ENCODE measurements around the gene ZNF511. TPM values are rescaled to one million over a fixed set of nuclear protein-coding genes. Genes with fewer than 3 reads are reported as not detected.

Gene ZNF511
- total RNA-seq, 1 donor from 2014 or later = 23.7 TPM

GRCh38 chr10:133353202-133353959 is 44.7 kb downstream of the ZNF511 start:
- no peak for DNase-seq (ENCODE audit: low read depth in 2 of 2)

DNA sequence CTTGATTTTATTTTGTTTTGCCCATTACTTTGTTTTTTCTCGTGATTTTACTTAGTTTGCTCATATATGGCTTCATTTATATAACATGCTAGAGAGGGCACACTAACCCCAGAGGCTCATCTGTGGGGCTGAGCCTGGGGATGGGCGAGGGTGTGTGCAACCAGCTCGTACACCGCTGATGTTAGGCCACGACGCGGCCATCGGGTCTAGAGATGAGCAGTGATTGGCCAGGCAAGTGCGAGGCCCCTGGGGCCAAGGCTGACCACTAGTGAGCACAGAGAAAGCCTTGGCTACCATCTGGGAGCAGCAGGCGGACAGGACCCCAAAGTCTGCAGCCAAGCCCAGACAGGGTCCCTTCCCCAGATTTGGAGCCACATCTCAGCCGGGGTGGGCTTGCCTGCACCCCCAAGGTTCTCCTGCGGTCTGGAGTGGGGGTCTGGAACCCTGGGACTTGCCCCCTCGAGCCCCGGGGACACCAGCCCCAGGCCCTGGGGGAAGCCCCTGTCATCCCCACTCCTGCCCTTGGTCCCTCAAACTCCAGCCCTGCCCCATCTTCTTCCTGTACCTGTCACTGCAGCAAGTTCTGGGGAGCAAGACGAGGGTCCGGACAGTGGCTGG is 45.4 kb downstream of the ZNF511 start:
- no peak for DNase-seq (ENCODE audit: low read depth in 2 of 2)

- DNase-seq (ENCODE audit: low read depth in 2 of 2) = no peak
These were observed 46.0 kb downstream of the ZNF511 start for GRCh38 chr10:133354672-133355240.

GRCh38 chr10:133355266-133355665 is 46.6 kb downstream of the ZNF511 start:
- no peak for DNase-seq (ENCODE audit: low read depth in 2 of 2)

DNA sequence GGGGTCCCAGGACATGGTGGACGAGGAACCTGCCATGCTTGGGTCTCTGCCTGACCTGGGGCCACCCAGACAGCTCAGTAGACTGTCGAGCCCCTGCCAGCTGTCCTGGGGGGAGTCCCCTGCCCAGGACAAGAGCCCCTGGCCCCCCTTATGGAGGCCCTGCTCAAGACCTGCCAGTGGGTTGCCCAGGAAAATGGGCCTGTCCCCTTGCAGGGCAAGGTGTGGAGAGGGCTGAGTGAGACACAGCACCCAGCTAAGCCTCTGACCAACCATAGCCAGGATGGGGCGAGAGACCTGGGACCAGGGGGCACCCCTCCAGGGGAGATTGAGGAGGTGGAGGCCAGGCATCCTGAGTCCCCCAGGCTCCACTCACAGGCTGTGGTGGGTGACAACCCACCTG is 47.3 kb downstream of the ZNF511 start:
- no peak for DNase-seq (ENCODE audit: low read depth in 2 of 2)

GRCh38 chr10:133356549-133357284 is 48.0 kb downstream of the ZNF511 start:
- no peak for DNase-seq (ENCODE audit: low read depth in 2 of 2)

DNA sequence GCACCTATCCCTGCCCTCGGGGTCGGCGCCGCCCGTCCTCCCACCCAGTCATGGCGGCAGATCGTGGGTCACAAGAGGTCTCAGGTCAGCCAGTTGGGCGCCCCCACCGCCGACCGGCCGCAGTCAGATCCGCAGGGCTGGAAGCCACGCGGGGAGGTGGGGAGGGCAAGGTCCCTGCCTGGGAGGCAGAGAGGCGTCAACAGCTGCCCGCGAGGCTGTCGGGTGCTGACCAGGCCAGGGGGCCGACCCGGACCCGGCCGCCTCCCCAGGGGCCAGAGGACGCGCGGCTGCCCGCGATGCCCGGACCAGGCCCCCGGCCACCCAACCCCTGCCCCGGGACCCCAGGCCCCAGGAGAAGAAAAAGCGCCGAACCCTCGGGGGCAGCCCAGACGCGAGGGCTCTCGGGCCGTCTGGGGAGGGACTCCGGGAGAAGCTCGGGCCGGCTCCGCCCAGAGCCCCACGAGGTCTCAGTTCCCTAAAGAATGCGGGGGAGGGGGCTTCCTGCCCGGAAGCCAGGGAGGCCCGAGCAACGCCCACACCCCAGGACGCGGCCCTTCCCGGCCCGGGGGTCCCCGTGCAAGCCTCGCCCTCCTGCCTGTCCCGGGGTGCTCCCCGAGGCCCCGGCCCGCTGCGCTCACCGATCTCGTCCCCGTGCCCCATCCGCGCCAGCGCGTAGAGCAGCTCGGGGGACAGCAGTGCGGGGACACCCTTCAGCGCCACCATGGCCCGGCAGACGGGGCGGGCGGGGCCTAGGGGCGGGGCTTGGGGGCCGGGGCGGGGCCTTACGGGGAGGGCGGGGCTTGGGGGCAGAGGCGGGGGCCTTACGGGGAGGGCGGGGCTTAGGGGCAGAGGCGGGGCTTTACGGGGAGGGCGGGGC is 48.8 kb downstream of the ZNF511 start, which contains the start of gene FUOM:
TSS of gene FUOM (minus strand) at position 735 of the 877 bp plus-strand sequence. CDS start at position 723, 12 bp downstream.
- peak in 1 of 2 donors; percentile 60 for DNase-seq (ENCODE audit: low read depth in 2 of 2)

GRCh38 chr10:133358162-133358924 is 49.6 kb downstream of the ZNF511 start:
- no peak for DNase-seq (ENCODE audit: low read depth in 2 of 2)

DNA sequence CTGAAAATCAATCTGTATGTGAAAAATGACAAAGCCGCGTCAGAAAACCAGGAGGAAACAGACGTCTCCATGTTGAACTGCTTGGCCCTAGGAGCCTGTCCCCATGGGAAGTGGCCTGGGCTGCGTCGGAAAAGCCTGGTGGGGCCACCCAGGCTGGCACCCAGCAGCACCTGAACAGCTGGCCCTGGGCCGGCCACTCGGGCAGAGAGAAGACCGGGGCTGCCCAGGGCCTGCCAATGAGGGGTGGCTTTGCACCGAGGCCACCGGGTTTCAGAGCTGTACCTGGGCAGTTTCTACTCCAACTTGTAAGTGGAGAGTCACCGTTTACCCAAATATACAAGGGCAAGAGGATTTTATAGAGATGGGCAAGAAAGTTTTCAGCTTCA is 50.2 kb downstream of the ZNF511 start:
- DNase-seq (ENCODE audit: low read depth in 2 of 2) = no peak

GRCh38 chr10:133359554-133359971 is 50.8 kb downstream of the ZNF511 start:
- no peak for DNase-seq (ENCODE audit: low read depth in 2 of 2)

GRCh38 chr10:133359972-133360610 is 51.4 kb downstream of the ZNF511 start:
- no peak for DNase-seq (ENCODE audit: low read depth in 2 of 2)

- no peak for DNase-seq (ENCODE audit: low read depth in 2 of 2)
These were observed 52.5 kb downstream of the ZNF511 start for GRCh38 chr10:133361227-133361626.

DNA sequence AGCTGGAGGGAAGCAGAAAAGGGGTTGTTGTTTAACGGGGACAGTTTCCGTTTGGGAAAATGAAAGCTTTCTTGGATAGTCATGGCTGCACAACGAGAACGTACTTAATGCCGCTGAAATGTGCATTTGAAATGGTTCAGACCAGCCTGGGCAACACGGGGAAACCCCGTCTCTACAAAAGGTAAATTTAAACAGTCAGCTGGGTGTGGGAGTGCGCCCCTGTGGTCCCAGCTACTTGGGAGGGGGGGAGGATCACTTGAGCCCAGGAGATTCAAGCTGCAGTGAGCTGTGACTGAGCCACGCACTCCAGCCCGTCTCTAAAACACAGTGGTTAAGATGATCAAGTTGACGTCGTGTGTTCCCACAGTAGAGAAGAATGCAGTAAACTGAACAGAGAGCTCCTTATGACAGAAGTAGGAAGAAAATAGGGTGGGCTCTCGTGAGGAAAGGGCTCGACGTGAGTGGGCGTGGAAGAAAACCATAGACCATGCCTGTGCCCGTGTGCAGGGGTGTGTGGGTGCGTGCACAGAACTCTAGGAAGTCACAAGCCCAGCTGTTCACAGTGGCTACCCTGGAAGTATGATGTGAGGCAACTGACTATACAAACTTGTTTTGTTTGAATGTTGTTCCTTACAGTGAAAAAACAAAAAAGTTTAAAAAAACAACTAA is 53.2 kb downstream of the ZNF511 start:
- DNase-seq (ENCODE audit: low read depth in 2 of 2) = no peak

Other genes starting within 250 kb of the ZNF511 start
- gene ADGRA1, start 221.0 kb upstream of the ZNF511 start, total RNA-seq = not detected in 2 replicates
- gene KNDC1, start 148.7 kb upstream of the ZNF511 start, total RNA-seq = under 0.01 TPM in 1 of 2 replicates, not detected in the other
- gene UTF1, start 78.7 kb upstream of the ZNF511 start, total RNA-seq = not detected in 2 replicates
- not detected in 2 replicates for gene VENTX, start 71.1 kb upstream of the ZNF511 start, total RNA-seq
- gene ADAM8, start 32.0 kb upstream of the ZNF511 start, total RNA-seq = 0.13 TPM in 2 replicates
- 29.5 and 44.8 TPM in 2 replicates for gene TUBGCP2, start within 50 bp of the ZNF511 start, total RNA-seq
- gene CALY, start 28.0 kb downstream of the ZNF511 start, total RNA-seq = not detected in 2 replicates
- not detected in 2 replicates for gene PRAP1, start 38.5 kb downstream of the ZNF511 start, total RNA-seq
- 23.4 and 24.0 TPM in 2 replicates for gene FUOM, start 49.1 kb downstream of the ZNF511 start, total RNA-seq
- 72.3 and 75.7 TPM in 2 replicates for gene ECHS1, start 64.4 kb downstream of the ZNF511 start, total RNA-seq
- 3.1 and 6.6 TPM in 2 replicates for gene PAOX, start 70.3 kb downstream of the ZNF511 start, total RNA-seq
- 37.1 and 43.2 TPM in 2 replicates for gene MTG1, start 85.2 kb downstream of the ZNF511 start, total RNA-seq
- gene SPRN, start 115.7 kb downstream of the ZNF511 start, total RNA-seq = not detected in 2 replicates
- 0.26 and 0.76 TPM in 2 replicates for gene SCART1, start 145.0 kb downstream of the ZNF511 start, total RNA-seq
- 0.13 TPM in 1 of 2 replicates, not detected in the other for gene CYP2E1, start 218.4 kb downstream of the ZNF511 start, total RNA-seq